ENCODE results near the gene DIP2A. TPM values are rescaled to one million over a fixed set of nuclear protein-coding genes. Genes with fewer than 3 reads are reported as not detected.

The DIP2A gene
- polyA plus RNA-seq, 3 donors = 4.6 to 55.4 (median 6.1) TPM

- H3K9ac ChIP-seq (ENCODE audit: insufficient read depth, low read length, poor library complexity, severe bottlenecking) = no peak overlapping the region
- TF ChIP-seq CTCF (IDR thresholded peaks at IDR 0.05) = no peak
- peaks cover 20% of the 10 kb centered on the region for H3K4me1 Mint-ChIP-seq
- no peak overlapping the region for H2AFZ ChIP-seq (ENCODE audit: insufficient read depth, low read depth, low read length, poor library complexity, severe bottlenecking)
- no peaks in the 10 kb centered on the region for H3K79me2 ChIP-seq (ENCODE audit: insufficient read depth, low read length)
- peaks cover 18 to 21% of the 10 kb centered on the region in 2 donors for H3K4me1 ChIP-seq (ENCODE audit: control insufficient read depth in 1 of 2, insufficient read depth in 2 of 2, low read length in 2 of 2)
- no peaks in the 10 kb centered on the region for H3K9me3 ChIP-seq (replicated peaks in 1 of 2; ENCODE audit: control insufficient read depth in 1 of 2, insufficient read depth in 1 of 2, low read length in 2 of 2)
- no peak for DNase-seq
- peaks cover 58 to 71% of the 10 kb centered on the region in 2 donors for H3K36me3 Mint-ChIP-seq
- H4K20me1 ChIP-seq (ENCODE audit: insufficient read depth, low read length) = no peaks in the 10 kb centered on the region
- H3K27me3 ChIP-seq (ENCODE audit: control insufficient read depth in 2 of 2, insufficient read depth in 2 of 2, low read length in 2 of 2) = no peaks in the 10 kb centered on the region
- intact Hi-C loops (cut with micrococcal nuclease) = no loop called here
- H3K27me3 Mint-ChIP-seq (ENCODE audit: low read depth in 3 of 3) = peaks cover 0 to 2% (median 0%) of the 10 kb centered on the region in 3 donors
- no peak overlapping the region for H3K4me2 ChIP-seq (replicated peaks; ENCODE audit: extremely low read depth, low read length, poor library complexity, severe bottlenecking)
- H3K9me3 Mint-ChIP-seq = peaks cover 0 to 6% (median 0%) of the 10 kb centered on the region in 7 donors
- peak overlapping the region in 1 of 7 donors; percentile 20 for H3K27ac Mint-ChIP-seq
- H3K36me3 ChIP-seq (replicated peaks in 1 of 2; ENCODE audit: control insufficient read depth in 1 of 2, insufficient read depth in 2 of 2, low read length in 2 of 2) = peaks cover 51 to 65% of the 10 kb centered on the region in 2 donors
- no peak overlapping the region for H3K4me3 Mint-ChIP-seq
- no peak overlapping the region for H3K4me3 ChIP-seq (replicated peaks in 1 of 3; ENCODE audit: low read depth in 2 of 3, low read length in 3 of 3)
- WGBS (ENCODE audit: insufficient coverage) = 100% methylated on average over 10 of the region's 15 CpGs
- H3K27ac ChIP-seq (ENCODE audit: low read depth in 1 of 2, low read length in 2 of 2) = no peak overlapping the region
Measured at GRCh38 chr21:46546799-46547198, 88.1 kb downstream of the DIP2A start.

- Histone ChIP-seq H3K79me2 (ENCODE audit: insufficient read depth, low read length) (no peaks in the 10 kb centered on the region), H3K27ac (ENCODE audit: low read depth in 1 of 2, low read length in 2 of 2) (peak overlapping the region in 1 of 2 donors; percentile 4), H3K9me3 (replicated peaks in 1 of 2; ENCODE audit: control insufficient read depth in 1 of 2, insufficient read depth in 1 of 2, low read length in 2 of 2) (no peaks in the 10 kb centered on the region), H3K4me2 (replicated peaks; ENCODE audit: extremely low read depth, low read length, poor library complexity, severe bottlenecking) (no peak overlapping the region), H3K36me3 (replicated peaks in 1 of 2; ENCODE audit: control insufficient read depth in 1 of 2, insufficient read depth in 2 of 2, low read length in 2 of 2) (peaks cover 33 to 48% of the 10 kb centered on the region in 2 donors), H4K20me1 (ENCODE audit: insufficient read depth, low read length) (no peaks in the 10 kb centered on the region), H3K4me1 (ENCODE audit: control insufficient read depth in 1 of 2, insufficient read depth in 2 of 2, low read length in 2 of 2) (peaks cover 34 to 37% of the 10 kb centered on the region in 2 donors), H3K4me3 (replicated peaks in 1 of 3; ENCODE audit: low read depth in 2 of 3, low read length in 3 of 3) (no peak overlapping the region), H2AFZ (ENCODE audit: insufficient read depth, low read depth, low read length, poor library complexity, severe bottlenecking) (no peak overlapping the region), H3K9ac (ENCODE audit: insufficient read depth, low read length, poor library complexity, severe bottlenecking) (no peak overlapping the region), H3K27me3 (ENCODE audit: control insufficient read depth in 2 of 2, insufficient read depth in 2 of 2, low read length in 2 of 2) (no peaks in the 10 kb centered on the region)
- Mint-ChIP-seq H3K27me3 (ENCODE audit: low read depth in 3 of 3) (peaks cover 0 to 4% (median 2%) of the 10 kb centered on the region in 3 donors), H3K27ac (no peak overlapping the region), H3K4me1 (peaks cover 35% of the 10 kb centered on the region), H3K4me3 (no peak overlapping the region), H3K9me3 (peaks cover 0 to 6% (median 0%) of the 10 kb centered on the region in 7 donors), H3K36me3 (peaks cover 45 to 55% of the 10 kb centered on the region in 2 donors)
- intact Hi-C loops (cut with micrococcal nuclease) = no loop called here
- 100% methylated on average over 8 of the region's 18 CpGs for WGBS (ENCODE audit: insufficient coverage)
- no peak for TF ChIP-seq CTCF (IDR thresholded peaks at IDR 0.05)
- no peak for DNase-seq
Measured at GRCh38 chr21:46549650-46550049, 91.0 kb downstream of the DIP2A start.
